ENCODE data around the gene COL18A1.

- TF ChIP-seq CTCF (conservative IDR thresholded peaks at IDR 0.05) = no peak
- TF ChIP-seq ZFX (IDR thresholded peaks at IDR 0.05) = no peak
Measured at GRCh38 chr21:45451771-45452182, 46.8 kb downstream of the COL18A1 start.
